Measurements from ENCODE around the gene PGBD4.

DNA sequence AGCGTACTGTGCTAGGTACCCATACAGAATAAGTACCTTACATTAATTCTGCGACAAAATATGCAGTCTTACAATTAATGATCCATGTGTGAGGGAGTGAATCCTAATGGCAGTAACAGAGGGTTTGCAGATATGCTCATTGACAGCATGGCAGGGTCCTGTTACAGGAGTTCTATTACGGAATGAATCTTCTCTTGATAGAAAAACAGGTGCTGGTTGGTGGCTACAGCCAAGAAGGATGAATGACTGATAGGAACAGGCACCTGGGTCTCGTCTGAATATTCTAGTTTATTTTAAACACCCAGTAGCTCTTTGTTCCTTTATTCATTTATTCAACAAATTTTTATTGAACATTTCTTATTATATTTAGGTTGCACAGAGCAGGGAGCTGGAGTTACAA is 22.8 kb downstream of the PGBD4 start:
- no peak for TF ChIP-seq TERF1 (CRISPR knock-in tag; IDR thresholded peaks at IDR 0.05)
- TF ChIP-seq ZNF597 (CRISPR knock-in tag; IDR thresholded peaks at IDR 0.05): no peak
- no peak for TF ChIP-seq ZNF3 (CRISPR knock-in tag; IDR thresholded peaks at IDR 0.05)
- no peak for TF ChIP-seq CEBPG (CRISPR knock-in tag; IDR thresholded peaks at IDR 0.05)
- TF ChIP-seq ZNF331 (CRISPR knock-in tag; IDR thresholded peaks at IDR 0.05): no peak

All from HepG2 (cell line).